ENCODE results near the gene FAM171A1.

GRCh38 chr10:15237351-15237750 is 133.7 kb downstream of the FAM171A1 start:
- TF ChIP-seq, protein P1, sequence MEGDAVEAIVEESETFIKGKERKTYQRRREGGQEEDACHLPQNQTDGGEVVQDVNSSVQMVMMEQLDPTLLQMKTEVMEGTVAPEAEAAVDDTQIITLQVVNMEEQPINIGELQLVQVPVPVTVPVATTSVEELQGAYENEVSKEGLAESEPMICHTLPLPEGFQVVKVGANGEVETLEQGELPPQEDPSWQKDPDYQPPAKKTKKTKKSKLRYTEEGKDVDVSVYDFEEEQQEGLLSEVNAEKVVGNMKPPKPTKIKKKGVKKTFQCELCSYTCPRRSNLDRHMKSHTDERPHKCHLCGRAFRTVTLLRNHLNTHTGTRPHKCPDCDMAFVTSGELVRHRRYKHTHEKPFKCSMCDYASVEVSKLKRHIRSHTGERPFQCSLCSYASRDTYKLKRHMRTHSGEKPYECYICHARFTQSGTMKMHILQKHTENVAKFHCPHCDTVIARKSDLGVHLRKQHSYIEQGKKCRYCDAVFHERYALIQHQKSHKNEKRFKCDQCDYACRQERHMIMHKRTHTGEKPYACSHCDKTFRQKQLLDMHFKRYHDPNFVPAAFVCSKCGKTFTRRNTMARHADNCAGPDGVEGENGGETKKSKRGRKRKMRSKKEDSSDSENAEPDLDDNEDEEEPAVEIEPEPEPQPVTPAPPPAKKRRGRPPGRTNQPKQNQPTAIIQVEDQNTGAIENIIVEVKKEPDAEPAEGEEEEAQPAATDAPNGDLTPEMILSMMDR (conservative IDR thresholded peaks at IDR 0.05 in 1 of 2, IDR thresholded peaks at IDR 0.05 in 1 of 2; ENCODE audit: extremely low read depth in 1 of 2, insufficient read depth in 1 of 2, low read depth in 1 of 2, low read length in 2 of 2), result no peak
- TF ChIP-seq EZH2 (IDR thresholded peaks at IDR 0.05; ENCODE audit: borderline replicate concordance, low read length), result no peak
